Measurements from ENCODE around the gene ELOVL5.

DNA sequence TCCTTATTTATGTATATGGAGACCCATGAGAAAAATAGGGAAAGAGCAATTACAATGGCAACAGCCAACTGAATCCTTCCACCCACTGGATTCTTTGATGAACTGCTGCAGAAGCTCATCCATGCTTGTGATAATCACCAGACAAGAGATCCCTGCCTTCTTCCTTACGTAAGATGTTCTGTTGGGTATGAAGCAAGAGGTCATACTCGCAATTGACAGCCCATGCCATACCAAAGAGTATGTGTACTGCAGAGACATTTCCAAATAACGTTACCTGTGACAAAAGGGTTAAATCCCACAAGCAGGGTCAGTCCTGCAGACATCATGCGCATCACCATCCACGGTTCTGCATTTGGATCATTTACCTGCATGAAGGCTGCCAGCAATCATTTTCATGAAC, 27.8 kb downstream of the ELOVL5 start:
- TF ChIP-seq POLR2A (IDR thresholded peaks at IDR 0.05): no peak
- TF ChIP-seq, protein P1, sequence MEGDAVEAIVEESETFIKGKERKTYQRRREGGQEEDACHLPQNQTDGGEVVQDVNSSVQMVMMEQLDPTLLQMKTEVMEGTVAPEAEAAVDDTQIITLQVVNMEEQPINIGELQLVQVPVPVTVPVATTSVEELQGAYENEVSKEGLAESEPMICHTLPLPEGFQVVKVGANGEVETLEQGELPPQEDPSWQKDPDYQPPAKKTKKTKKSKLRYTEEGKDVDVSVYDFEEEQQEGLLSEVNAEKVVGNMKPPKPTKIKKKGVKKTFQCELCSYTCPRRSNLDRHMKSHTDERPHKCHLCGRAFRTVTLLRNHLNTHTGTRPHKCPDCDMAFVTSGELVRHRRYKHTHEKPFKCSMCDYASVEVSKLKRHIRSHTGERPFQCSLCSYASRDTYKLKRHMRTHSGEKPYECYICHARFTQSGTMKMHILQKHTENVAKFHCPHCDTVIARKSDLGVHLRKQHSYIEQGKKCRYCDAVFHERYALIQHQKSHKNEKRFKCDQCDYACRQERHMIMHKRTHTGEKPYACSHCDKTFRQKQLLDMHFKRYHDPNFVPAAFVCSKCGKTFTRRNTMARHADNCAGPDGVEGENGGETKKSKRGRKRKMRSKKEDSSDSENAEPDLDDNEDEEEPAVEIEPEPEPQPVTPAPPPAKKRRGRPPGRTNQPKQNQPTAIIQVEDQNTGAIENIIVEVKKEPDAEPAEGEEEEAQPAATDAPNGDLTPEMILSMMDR (IDR thresholded peaks at IDR 0.05): no peak

Data from thyroid gland (tissue), 4 donors.